ENCODE results near the gene GLIS1.

GRCh38 chr1:53690411-53690810 is 48.6 kb downstream of the GLIS1 start:
- TF ChIP-seq POLR2AphosphoS5 (IDR thresholded peaks at IDR 0.05; ENCODE audit: low read length) (no peak), EZH2 (IDR thresholded peaks at IDR 0.05; ENCODE audit: borderline replicate concordance, control insufficient read depth, low read depth, low read length) (no peak), CTCF (IDR thresholded peaks at IDR 0.05 in 2 of 3, conservative IDR thresholded peaks at IDR 0.05 in 1 of 3; ENCODE audit: control insufficient read depth in 2 of 3, extremely low read depth in 1 of 3, insufficient read depth in 1 of 3, low read depth in 3 of 3, low read length in 3 of 3) (no peak), FOS (IDR thresholded peaks at IDR 0.05; ENCODE audit: borderline replicate concordance, extremely low read depth, insufficient read length) (no peak), YY1 (IDR thresholded peaks at IDR 0.05; ENCODE audit: low read depth, low read length) (no peak), SRF (IDR thresholded peaks at IDR 0.05; ENCODE audit: low read depth in 2 of 2, low read length in 2 of 2) (no peak), POLR2A (IDR thresholded peaks at IDR 0.05; ENCODE audit: low read depth, low read length) (no peak)

All from GM12878 (cell line).